ENCODE data around the gene DDX1.

DNA sequence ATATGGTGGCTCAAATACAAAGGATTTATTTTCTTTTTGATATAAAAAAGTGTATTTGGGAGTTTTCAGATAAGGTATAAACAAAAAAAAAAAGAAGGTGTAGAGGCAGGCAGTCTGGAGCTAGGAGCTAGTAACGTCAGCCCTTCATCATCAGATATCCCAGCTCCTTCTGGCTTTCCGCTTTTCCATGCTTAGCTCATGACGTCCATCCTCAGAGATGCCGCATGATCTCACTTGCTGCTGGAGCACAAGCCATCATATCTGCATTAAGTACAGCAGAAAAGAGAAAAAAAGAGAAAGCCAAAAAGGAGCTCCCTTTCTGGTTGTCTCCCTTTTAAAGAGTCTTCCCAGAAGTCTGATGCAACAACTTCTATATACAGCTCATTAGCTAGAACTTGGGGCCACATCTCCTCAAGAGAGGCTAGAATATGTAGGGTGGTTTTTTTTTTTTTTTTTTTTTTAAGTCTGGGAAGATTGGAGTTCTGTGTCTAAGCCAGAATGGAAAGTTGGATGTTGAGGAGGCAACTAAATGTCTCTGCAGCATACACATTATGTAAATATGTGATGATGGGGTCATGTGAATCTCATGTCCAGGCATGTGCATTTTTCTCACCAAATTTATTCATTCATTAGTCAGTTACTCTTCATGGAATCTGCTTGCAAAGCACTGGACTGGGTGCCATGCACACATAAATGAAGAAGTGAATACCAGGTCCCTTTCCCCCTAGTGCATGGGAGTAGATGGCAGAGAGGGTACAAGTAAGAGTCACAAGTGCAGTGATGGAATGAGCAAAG, 52.3 kb downstream of the DDX1 start:
- TF ChIP-seq FOXK2 (IDR thresholded peaks at IDR 0.05), result no peak
- no peak for TF ChIP-seq TARDBP (IDR thresholded peaks at IDR 0.05)
- TF ChIP-seq ZNF384 (IDR thresholded peaks at IDR 0.05), result no peak
- TF ChIP-seq SP1 (IDR thresholded peaks at IDR 0.05), result no peak
- no peak for TF ChIP-seq FOXA1 (IDR thresholded peaks at IDR 0.05)
- no peak for TF ChIP-seq FOXM1 (IDR thresholded peaks at IDR 0.05; ENCODE audit: borderline replicate concordance)
- no peak for TF ChIP-seq SUZ12 (IDR thresholded peaks at IDR 0.05)

Measured in HEK293T (cell line).